WERI-Rb-1 (cell line): Measurements from ENCODE around the gene FBXW12.

ENCODE experiments used
- DNase-seq: peaks from one replicate; pipeline ENCODE4 v3.0.0-alpha.2; 2020
- H3K27ac ChIP-seq: fragments of 250-450 bp; sonication (Bioruptor Pico); 2 replicates; pipeline ENCODE4 v1.5.1; 2020; ENCODE audit warnings: mild to moderate bottlenecking, moderate library complexity
- H3K27me3 ChIP-seq: fragments of 250-450 bp; sonication (Bioruptor Pico); 2 replicates; pipeline ENCODE4 v1.5.1; 2021; ENCODE audit warnings: mild to moderate bottlenecking, low read depth, moderate library complexity; ENCODE audit not compliant: insufficient read depth, severe bottlenecking
- H3K36me3 ChIP-seq: fragments of 250-450 bp; sonication (Bioruptor Pico); 2 replicates; pipeline ENCODE4 v1.5.1; 2020; ENCODE audit warnings: mild to moderate bottlenecking, moderate library complexity
- H3K4me3 ChIP-seq: 2 replicates; pipeline ENCODE4 v1.5.1; 2011; ENCODE audit warnings: low read depth, mild to moderate bottlenecking, control low read depth, low read length
- H3K9me3 ChIP-seq: fragments of 250-450 bp; sonication (Bioruptor Pico); 2 replicates; pipeline ENCODE4 v1.5.1; 2021; ENCODE audit warnings: mild to moderate bottlenecking, moderate library complexity; ENCODE audit not compliant: severe bottlenecking
- TF ChIP-seq, protein P1 (sequence below): IDR thresholded peaks from 2 replicates; pipeline ENCODE4 v1.5.1; 2011; ENCODE audit warnings: low read depth, mild to moderate bottlenecking, control low read depth, inconsistent platforms, low read length

FBXW12 gene

DNA sequence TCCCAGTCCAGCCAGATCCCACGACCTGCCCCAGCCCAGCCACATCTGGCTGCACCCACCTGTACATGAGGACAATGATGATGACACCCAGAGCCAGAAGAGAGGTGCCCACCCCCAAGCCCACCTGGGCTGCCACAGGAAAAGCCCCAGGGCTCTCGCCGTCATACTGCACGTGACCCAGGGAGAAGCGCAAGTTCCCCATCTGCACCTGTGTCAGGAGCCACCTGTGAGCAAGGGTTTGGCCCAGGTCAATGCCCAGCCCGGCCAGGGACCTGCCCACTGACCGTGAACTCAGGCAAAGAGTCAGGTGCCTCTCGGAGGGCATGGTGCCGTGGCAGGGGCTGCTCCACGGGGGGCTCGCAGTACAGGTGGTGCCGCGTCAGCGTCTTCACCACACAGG, 41.6 kb downstream of the FBXW12 start:
- peaks cover 97% of the 10 kb centered on the region for H3K36me3 ChIP-seq
- DNase-seq, result no peak
- no peaks in the 10 kb centered on the region for H3K27me3 ChIP-seq
- no peak overlapping the region for H3K27ac ChIP-seq
- TF ChIP-seq, protein P1, sequence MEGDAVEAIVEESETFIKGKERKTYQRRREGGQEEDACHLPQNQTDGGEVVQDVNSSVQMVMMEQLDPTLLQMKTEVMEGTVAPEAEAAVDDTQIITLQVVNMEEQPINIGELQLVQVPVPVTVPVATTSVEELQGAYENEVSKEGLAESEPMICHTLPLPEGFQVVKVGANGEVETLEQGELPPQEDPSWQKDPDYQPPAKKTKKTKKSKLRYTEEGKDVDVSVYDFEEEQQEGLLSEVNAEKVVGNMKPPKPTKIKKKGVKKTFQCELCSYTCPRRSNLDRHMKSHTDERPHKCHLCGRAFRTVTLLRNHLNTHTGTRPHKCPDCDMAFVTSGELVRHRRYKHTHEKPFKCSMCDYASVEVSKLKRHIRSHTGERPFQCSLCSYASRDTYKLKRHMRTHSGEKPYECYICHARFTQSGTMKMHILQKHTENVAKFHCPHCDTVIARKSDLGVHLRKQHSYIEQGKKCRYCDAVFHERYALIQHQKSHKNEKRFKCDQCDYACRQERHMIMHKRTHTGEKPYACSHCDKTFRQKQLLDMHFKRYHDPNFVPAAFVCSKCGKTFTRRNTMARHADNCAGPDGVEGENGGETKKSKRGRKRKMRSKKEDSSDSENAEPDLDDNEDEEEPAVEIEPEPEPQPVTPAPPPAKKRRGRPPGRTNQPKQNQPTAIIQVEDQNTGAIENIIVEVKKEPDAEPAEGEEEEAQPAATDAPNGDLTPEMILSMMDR, result no peak
- no peak overlapping the region for H3K4me3 ChIP-seq
- H3K9me3 ChIP-seq, result no peaks in the 10 kb centered on the region

DNA sequence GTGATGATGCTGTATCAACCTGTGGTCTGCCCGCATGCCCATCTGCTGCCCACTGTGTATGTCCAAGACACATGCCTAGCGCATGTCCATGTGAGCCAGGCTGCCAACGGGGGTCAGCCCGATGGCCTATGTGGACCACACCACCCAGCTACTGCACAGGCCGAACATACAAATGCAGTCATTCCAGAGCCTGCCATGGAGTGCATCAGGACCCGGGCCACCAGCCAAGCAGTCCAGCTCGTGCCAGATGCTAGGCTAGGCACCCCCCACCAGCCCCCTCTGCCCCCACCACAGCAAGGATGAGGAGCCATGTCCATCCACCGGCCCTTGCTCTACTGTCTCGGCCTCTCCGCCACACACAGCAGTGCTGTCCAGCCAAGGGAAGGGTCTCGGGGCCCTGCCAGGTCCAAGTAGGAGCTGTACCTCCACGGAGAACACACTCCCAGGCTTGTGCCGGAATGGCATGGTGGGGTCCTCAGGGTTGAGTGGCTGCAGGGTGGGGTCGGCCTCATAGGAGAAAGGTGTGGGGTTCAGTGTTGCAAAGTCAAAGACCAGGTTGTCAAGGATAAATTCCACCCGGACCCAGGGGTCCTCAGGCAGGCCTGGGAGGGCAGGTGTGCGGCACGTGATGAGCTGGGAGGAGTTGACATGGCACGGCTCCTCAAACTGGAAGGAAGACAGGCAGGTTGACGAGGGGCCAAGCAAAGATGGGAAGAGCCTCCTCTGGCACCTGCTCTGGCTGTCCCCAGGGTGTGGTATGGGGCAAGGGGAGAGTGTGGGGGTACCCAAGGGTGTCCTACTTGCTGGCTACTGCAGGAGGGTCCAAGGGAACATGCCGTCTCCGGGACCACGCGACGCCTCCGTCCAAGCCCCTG, 42.6 kb downstream of the FBXW12 start:
- Histone ChIP-seq H3K27me3 (no peaks in the 10 kb centered on the region), H3K36me3 (peaks cover 97% of the 10 kb centered on the region), H3K9me3 (no peaks in the 10 kb centered on the region), H3K4me3 (no peak overlapping the region), H3K27ac (no peak overlapping the region)
- TF ChIP-seq, protein P1, result no peak
- no peak for DNase-seq

DNA sequence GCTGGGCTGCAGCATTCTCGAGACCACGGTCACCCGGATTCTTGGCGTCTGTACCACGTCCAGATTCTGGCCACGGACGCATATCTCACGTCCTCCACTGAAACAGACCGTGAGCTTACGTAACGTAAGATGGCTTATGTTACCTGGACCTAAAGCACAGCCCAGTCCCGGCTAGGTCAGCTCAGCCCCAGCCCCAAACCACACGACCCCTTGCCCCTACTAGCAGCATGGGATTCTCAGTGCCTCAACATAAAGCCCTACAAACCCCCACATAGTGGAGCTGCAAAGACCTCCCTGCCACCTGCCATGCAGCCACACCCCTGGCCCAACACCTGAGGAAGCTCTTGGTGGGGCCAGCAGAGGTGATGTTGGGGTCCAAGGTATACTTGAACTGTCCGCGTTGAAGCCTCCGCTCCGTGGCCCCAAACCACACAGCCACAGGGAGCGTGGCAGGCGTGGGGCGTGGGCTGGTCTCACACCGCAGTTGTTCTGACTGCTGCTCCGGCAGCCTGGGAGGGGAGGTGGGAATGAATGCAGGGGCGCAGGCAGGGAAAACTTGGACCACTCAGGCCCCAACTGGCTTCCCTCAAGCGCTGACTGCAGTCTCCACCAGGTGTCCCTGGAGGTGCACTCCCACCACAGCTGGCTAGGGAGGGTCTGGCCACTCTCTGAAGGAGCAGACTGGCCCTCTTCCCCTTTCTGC, 43.4 kb downstream of the FBXW12 start:
- DNase-seq, result no peak
- Histone ChIP-seq H3K36me3 (peaks cover 90% of the 10 kb centered on the region), H3K9me3 (no peaks in the 10 kb centered on the region), H3K27me3 (no peaks in the 10 kb centered on the region), H3K4me3 (no peak overlapping the region), H3K27ac (no peak overlapping the region)
- TF ChIP-seq, protein P1, result peak; percentile 35; the same call in 1 of the 2 replicates

DNA sequence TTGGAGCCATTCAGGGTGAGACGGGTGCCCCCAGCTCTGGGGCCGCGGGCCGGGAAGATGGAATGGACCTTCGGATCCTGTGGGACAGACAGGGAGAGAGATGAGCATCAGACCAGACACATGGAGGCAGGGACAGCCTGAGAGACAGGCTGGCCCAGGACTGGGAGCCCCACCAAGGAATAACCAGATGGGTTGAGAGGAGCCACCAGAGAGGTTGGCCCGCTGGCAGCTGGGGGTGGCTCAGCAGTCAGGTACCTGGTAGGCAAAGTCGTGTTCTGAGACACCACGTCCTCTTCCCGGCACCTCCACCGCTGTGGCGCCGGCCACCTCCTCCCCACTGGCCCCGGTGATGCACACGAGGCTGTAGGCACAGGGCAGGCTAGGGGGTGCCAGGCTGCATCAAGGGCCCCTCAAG, 44.1 kb downstream of the FBXW12 start:
- H3K27ac ChIP-seq, result no peak overlapping the region
- peaks cover 87% of the 10 kb centered on the region for H3K36me3 ChIP-seq
- no peaks in the 10 kb centered on the region for H3K27me3 ChIP-seq
- DNase-seq, result no peak
- no peaks in the 10 kb centered on the region for H3K9me3 ChIP-seq
- TF ChIP-seq, protein P1, result no peak
- no peak overlapping the region for H3K4me3 ChIP-seq

DNA sequence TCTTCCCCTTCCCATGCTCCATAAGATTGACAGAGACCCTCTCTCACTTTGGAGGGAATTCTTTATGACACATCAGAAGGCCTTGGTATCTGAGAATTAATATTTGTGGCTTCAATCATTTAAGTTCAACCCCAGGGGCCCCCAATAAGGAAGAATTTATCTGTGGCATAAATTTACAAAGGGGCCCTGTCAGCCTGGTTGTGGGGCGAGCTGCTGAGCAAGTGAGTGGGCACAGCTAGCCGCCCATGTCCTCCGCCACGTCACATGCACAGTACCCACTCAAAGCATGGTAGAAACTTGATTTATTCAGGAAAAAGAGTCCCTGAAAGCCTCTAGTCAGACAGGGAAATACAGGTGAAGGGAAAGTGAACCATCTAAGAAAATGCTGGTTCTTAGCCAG, 44.5 kb downstream of the FBXW12 start:
- H3K4me3 ChIP-seq, result no peak overlapping the region
- H3K27ac ChIP-seq, result no peak overlapping the region
- peaks cover 84% of the 10 kb centered on the region for H3K36me3 ChIP-seq
- no peaks in the 10 kb centered on the region for H3K9me3 ChIP-seq
- H3K27me3 ChIP-seq, result no peaks in the 10 kb centered on the region
- TF ChIP-seq, protein P1, result no peak
- DNase-seq, result no peak
